Natural killer cell treated with Interleukin-12 subunit alpha and Interleukin-12 subunit beta and Interleukin-15 and Interleukin-18, amount 100 ng/mL, for 72 hours (primary cell): ENCODE data around the gene CDS1. TPM values are rescaled to one million over a fixed set of nuclear protein-coding genes. Genes with fewer than 3 reads are reported as not detected.
"Not testable (repeated sequence)": the region's sequence is repeated elsewhere in the genome, so short reads cannot be mapped to it uniquely, and the experiment has no call there.

ENCODE experiments used
- ATAC-seq, 2 donors: fragments of 150-1000 bp; cut with Tn5 transposase in 1 of 2; sonication (Bioruptor Pico), chemical (Tn5 transposase) in 1 of 2; 2 replicates each; pipeline ENCODE4 v1.10.0; 2021
- DNase-seq: peaks from one replicate; pipeline ENCODE4 v3.0.0; 2022; ENCODE audit warnings: low spot score
- H3K27ac Mint-ChIP-seq, 2 donors: 1 replicate in 1 of 2; 2 replicates in 1 of 2; pipeline ENCODE4 v1.8.0; 2022; ENCODE audit warnings: mixed read lengths in 2 of 2, mild to moderate bottlenecking in 1 of 2, moderate library complexity in 1 of 2
- H3K27me3 Mint-ChIP-seq, 2 donors: 1 replicate in 1 of 2; 2 replicates in 1 of 2; pipeline ENCODE4 v1.8.0; 2022; ENCODE audit warnings: mixed read lengths in 2 of 2
- H3K36me3 Mint-ChIP-seq: one replicate; pipeline ENCODE4 v1.8.0; 2022; ENCODE audit warnings: mixed read lengths
- H3K4me1 Mint-ChIP-seq, 2 donors: 1 replicate in 1 of 2; 2 replicates in 1 of 2; pipeline ENCODE4 v1.8.0; 2022; ENCODE audit warnings: low read depth in 2 of 2, mixed read lengths in 2 of 2, mild to moderate bottlenecking in 1 of 2
- H3K4me3 Mint-ChIP-seq: one replicate; pipeline ENCODE4 v1.8.0; 2022; ENCODE audit warnings: mixed read lengths
- H3K9me3 Mint-ChIP-seq: 2 replicates; pipeline ENCODE4 v1.8.0; 2022; ENCODE audit warnings: mixed read lengths
- total RNA-seq, 2 donors: library from RNA; stranded (reverse); gene quantifications; one replicate each; pipeline ENCODE4 v1.2.3, GENCODE V29; 2022

Gene CDS1
- total RNA-seq, 2 donors from 2014 or later, result not detected

DNA sequence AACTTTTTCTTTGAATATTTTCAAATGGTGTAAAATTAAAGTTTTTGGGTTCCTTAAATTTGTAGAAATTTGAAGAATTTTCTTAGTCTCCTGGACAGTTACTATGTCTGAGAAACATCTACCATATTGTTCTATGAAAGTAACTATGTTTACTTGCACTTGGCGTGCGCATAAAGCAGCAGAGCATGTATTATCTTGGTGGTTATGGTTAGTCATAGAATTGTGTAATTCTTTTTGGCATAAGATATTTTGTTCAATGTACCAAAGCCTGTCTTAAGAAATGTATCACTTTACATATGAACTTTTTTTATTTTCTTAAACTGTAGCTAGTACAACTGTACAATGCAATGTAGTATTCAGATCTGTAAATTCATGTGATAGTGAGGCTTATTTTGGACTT is 49.2 kb downstream of the CDS1 start:
- H3K27me3 Mint-ChIP-seq, result no peaks in the 10 kb centered on the region
- H3K4me1 Mint-ChIP-seq, result no peaks in the 10 kb centered on the region
- H3K36me3 Mint-ChIP-seq, result no peaks in the 10 kb centered on the region
- DNase-seq (no peak), ATAC-seq (no peak)
- no peak overlapping the region for H3K4me3 Mint-ChIP-seq
- H3K27ac Mint-ChIP-seq, result no peak overlapping the region
- H3K9me3 Mint-ChIP-seq, result peaks cover 4% of the 10 kb centered on the region

DNA sequence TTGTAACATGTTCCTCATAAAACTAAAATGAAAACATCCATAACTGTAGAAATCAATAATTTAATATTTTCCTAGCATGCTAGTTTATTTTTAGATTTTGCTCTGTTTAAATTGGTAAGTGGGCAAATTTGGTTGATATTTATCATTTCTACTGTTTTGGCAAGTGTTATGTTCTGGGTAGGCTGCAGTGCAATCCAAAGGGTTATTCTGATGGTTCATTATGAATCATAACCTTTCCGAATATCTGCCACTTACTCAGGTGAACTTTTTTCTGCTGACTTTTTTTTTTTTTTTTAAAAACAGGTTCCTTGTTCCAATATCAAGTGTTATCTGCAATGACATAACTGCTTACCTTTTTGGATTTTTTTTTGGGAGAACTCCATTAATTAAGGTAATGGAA is 52.0 kb downstream of the CDS1 start:
- DNase-seq (no peak), ATAC-seq (no peak)
- peaks cover 10% of the 10 kb centered on the region for H3K9me3 Mint-ChIP-seq
- no peaks in the 10 kb centered on the region for H3K27me3 Mint-ChIP-seq
- H3K4me1 Mint-ChIP-seq, result no peaks in the 10 kb centered on the region
- H3K36me3 Mint-ChIP-seq, result no peaks in the 10 kb centered on the region
- H3K27ac Mint-ChIP-seq, result no peak overlapping the region
- H3K4me3 Mint-ChIP-seq, result no peak overlapping the region

DNA sequence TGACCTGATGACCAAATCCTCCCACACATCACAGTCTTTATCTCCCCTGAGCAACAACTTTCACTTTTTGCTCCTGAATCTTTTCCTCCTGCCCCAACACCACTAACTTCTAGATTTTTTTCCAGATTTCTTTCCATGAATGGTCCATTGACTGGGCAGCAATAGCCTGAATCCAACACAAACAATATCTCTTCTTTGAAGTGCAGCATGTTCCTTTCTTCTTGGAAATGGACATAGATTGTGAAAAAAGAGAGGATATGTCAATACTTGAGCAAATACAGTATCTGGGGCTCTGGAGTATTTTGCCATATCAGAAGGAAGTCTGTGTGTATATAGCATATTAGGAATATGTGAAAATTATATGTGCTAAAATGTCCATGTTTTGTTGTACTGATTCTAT is 55.2 kb downstream of the CDS1 start:
- DNase-seq, result no peak
- Mint-ChIP-seq H3K27ac (no peak overlapping the region), H3K27me3 (no peaks in the 10 kb centered on the region), H3K4me1 (no peaks in the 10 kb centered on the region), H3K9me3 (peaks cover 10% of the 10 kb centered on the region), H3K4me3 (no peak overlapping the region), H3K36me3 (no peaks in the 10 kb centered on the region)
- ATAC-seq, result no peak

DNA sequence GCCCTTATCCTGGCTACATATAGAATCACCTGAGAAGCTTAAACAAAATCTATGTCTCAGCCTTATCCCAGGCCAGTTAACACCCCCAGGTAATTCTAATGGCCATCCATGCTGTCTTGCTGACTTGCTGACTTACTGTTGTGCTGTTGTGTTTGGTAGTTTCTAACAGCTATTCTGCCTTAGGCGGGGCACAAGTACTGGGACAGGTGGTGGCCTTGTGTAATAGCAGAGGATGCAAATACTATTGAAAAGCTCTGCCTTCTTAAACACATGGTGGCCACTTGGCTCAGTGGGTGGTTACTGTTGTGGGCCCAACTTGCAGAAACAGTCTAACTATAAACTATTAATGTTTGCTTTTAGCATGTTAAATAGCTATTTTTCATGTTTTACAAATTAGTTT is 56.2 kb downstream of the CDS1 start:
- Mint-ChIP-seq H3K36me3 (no peaks in the 10 kb centered on the region), H3K27ac (no peak overlapping the region), H3K4me3 (no peak overlapping the region), H3K4me1 (no peaks in the 10 kb centered on the region), H3K9me3 (peaks cover 10% of the 10 kb centered on the region), H3K27me3 (no peaks in the 10 kb centered on the region)
- DNase-seq (no peak), ATAC-seq (no peak)

DNA sequence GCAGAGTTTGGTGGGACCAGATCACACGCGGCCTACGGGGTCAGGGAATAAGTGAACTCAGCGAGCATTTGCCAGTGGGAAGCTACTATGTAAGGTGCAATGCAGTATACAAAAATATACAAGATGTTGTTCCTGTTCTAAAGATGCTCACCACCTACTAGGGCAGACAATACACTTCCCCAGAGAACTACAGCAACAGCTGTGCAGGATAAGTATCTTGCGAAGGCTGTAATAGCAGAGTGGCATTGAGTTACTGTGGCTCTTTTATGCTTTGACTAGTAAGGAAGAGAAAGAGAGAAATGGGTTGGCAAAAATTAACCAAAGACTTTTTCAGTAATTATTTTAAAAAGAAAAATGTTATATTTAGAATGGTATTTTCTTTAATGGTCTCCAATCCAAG is 61.2 kb downstream of the CDS1 start:
- Mint-ChIP-seq H3K27me3 (no peaks in the 10 kb centered on the region), H3K4me3 (no peak overlapping the region), H3K4me1 (no peaks in the 10 kb centered on the region), H3K36me3 (no peaks in the 10 kb centered on the region), H3K27ac (no peak overlapping the region), H3K9me3 (peaks cover 4% of the 10 kb centered on the region)
- ATAC-seq, result no peak
- no peak for DNase-seq

DNA sequence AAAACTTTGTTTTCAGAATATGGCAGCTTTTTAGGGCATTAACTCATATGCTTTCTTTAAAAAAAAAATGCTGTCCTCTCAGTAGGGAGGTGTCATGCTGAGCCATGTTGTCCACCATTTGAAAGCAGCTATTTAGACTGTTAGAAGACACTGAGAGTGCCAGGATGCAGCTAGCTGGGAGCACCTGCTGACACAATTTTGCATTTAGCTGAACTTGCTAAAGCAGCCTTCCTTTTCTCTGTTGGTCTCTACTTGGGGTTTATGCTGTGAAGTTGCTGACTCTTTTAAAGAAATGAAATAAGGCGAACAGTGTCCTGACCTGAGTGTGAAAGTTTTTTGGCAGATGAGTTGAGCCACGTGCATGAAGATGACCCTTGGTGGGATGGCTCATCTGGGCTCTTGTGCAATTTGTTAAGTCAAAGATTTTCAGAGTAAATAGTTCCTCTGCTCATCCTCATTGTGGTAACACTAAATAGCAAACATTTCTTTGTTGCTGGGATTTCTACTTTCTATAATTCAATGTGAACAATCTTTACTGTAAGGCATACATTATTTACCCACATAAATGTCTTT is 64.5 kb downstream of the CDS1 start:
- ATAC-seq, result no peak
- no peaks in the 10 kb centered on the region for H3K27me3 Mint-ChIP-seq
- no peaks in the 10 kb centered on the region for H3K4me1 Mint-ChIP-seq
- no peaks in the 10 kb centered on the region for H3K36me3 Mint-ChIP-seq
- DNase-seq, result no peak
- H3K9me3 Mint-ChIP-seq, result peaks cover 4% of the 10 kb centered on the region
- H3K27ac Mint-ChIP-seq, result no peak overlapping the region
- H3K4me3 Mint-ChIP-seq, result no peak overlapping the region

DNA sequence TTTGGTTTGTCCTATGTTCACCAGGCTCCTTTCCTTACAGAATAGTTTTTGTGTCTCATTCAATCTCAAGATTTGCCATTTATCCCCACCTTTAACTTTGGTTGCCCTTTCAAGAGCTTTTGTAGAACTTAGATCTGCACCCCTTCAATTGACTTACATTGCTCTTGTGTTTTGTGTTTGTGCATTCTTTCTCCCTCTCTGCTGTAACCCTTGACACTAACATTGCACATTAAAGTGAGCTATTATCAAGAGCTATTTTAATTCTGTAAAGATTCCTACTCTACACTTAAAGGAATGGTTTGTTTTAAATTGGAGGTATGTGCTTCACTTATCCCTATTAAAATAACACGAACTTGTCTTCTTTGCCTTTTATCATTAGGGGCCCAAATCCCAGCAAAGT is 65.3 kb downstream of the CDS1 start:
- Mint-ChIP-seq H3K27me3 (no peaks in the 10 kb centered on the region), H3K4me1 (no peaks in the 10 kb centered on the region)

DNA sequence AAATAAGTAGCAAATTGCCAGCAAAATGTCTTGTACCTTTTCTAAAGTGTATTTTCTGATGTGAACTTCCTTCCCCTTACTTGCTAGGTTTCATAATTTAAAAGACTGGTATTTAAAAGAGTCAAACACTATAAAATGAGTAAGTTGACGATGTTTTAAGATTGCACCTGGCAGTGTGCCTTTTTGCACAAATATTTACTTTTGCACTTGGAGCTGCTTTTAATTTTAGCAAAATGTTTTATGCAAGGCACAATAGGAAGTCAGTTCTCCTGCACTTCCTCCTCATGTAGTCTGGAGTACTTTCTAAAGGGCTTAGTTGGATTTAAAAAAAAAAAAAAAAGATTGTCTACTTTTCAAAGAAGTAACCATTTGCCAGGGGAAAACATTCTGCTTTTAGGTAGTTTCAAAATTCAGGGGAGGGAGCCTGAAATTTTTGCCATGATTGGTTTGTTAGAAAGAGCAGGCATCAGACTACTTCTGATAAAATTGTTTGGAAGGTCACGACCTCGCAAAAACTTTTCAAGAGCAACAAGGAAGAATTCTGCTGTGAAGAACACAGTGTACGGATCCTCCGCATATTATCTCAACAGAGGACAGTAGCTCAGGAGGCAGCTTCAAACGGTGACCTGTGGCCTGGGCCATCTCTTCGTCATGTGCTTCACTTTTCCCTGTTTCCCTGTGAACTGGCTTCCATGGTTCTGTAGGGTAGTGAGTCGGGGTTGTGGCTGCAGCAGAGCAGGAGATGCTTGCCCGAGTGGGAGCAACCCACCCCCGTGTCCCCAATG is 66.1 kb downstream of the CDS1 start:
- no peak overlapping the region for H3K27ac Mint-ChIP-seq
- no peak for ATAC-seq
- no peak for DNase-seq

More for the DNA sequence above, 65.3 kb downstream of the CDS1 start:
- Mint-ChIP-seq H3K4me3 (no peak overlapping the region), H3K9me3 (peaks cover 4% of the 10 kb centered on the region), H3K27ac (no peak overlapping the region), H3K36me3 (no peaks in the 10 kb centered on the region)
- no peak for ATAC-seq
- DNase-seq, result no peak

DNA sequence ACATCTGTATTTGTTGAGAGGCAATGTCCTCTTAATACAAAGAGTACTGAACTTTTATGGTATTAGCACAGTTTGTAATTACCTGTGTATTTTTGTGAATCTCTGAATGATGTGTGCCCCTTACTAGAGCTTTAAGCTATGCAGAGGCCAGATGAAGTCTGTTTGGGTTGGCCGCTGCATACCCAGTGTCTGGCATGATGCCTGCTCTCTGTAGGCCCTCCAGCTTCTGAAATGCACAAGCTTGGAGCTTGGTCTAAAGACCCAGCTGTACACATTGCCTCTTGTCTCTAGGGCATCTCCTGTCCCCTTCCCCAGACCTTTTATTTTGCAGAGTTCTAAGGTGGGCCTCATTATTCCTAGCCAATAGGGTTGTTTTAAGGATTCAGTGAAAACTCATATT is 68.6 kb downstream of the CDS1 start:
- peaks cover 6% of the 10 kb centered on the region for H3K9me3 Mint-ChIP-seq
- H3K27ac Mint-ChIP-seq, result no peak overlapping the region
- DNase-seq, result no peak
- no peak for ATAC-seq
- H3K27me3 Mint-ChIP-seq, result no peaks in the 10 kb centered on the region
- no peak overlapping the region for H3K4me3 Mint-ChIP-seq
- peaks cover 2% of the 10 kb centered on the region for H3K36me3 Mint-ChIP-seq
- H3K4me1 Mint-ChIP-seq, result no peaks in the 10 kb centered on the region

More for the DNA sequence above, 66.1 kb downstream of the CDS1 start:
- no peaks in the 10 kb centered on the region for H3K36me3 Mint-ChIP-seq
- H3K4me3 Mint-ChIP-seq, result no peak overlapping the region
- H3K27me3 Mint-ChIP-seq, result no peaks in the 10 kb centered on the region
- H3K9me3 Mint-ChIP-seq, result peaks cover 4% of the 10 kb centered on the region
- no peaks in the 10 kb centered on the region for H3K4me1 Mint-ChIP-seq

DNA sequence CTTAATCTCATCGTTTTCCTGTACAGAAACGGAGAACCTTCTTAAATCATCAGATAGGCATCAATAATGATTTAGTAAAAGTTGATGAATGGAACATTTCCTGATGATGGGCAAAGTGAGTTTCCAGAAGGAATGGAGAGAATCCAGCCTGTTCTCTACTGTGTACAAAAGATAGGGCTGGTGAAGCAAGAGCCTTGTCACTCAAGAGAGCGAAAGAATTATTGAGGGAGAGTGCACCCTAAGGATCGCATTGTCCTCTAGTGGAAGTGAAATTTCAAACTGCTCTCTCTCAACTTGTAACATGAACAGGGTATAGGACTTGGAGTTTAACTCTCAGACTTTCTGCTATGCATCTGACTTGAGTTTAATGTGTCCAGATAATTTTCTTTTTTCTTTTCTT is 69.6 kb downstream of the CDS1 start:
- Mint-ChIP-seq H3K36me3 (peaks cover 5% of the 10 kb centered on the region), H3K4me3 (no peak overlapping the region), H3K27ac (no peak overlapping the region), H3K9me3 (peaks cover 12% of the 10 kb centered on the region), H3K4me1 (no peaks in the 10 kb centered on the region), H3K27me3 (no peaks in the 10 kb centered on the region)
- DNase-seq (no peak), ATAC-seq (no peak)

DNA sequence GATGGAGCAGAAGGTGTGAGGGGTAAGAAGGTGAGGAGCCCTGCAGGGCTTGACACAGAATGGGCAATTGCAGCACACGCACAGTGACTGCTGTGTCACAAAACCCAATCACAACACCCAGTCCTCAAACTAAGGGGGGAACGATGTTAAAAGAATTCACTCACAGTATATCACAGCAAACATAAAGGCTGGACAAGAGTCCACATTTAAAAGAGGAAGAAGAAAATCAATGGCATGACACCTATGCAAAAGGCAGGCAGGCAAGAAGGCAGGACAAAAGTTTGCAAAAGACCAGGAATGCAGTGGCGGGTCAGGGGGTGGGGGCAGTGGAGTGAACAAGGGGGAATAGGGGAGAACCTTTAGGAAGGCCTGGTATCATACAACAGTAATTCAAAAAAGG is 77.7 kb downstream of the CDS1 start:
- no peak for DNase-seq
- no peak for ATAC-seq
- Mint-ChIP-seq H3K4me1 (no peaks in the 10 kb centered on the region), H3K36me3 (peaks cover 5% of the 10 kb centered on the region), H3K9me3 (peaks cover 16% of the 10 kb centered on the region), H3K27me3 (no peaks in the 10 kb centered on the region), H3K27ac (no peak overlapping the region), H3K4me3 (no peak overlapping the region)

DNA sequence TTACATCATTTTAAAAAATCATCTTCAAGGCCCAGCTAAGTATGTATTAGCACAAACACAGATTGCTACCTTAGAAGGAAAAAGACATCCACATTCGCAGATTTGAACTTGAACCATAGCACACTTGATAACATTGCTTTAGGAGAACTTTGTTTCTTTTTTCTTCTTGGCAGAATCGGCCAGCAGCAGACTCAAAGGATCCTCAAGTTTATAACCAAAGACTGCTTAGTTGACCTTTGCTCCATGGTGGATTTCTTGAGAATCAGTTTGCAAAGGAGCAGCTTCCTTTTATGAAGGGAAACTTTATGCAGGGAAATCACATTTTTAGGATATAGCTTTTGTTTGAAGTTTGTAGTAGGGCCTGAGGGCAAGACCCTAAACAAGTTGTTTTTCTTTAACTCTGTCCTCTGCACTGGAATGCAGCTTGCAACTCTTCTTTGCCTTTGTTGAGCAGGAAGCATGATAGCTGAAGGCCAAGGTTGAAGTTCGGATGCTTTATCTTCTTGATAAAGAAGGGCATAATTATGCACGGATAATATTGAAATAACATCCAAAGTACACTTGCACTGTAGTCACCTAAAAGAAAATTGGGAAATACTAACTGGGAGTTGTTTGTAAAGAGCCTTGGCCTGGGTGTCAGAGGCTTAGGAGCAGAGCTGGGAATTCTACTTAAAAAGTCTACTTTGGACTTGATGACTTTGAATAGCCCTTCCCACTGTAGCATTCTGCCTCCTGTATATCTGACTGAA is 78.4 kb downstream of the CDS1 start:
- Mint-ChIP-seq H3K4me1 (no peaks in the 10 kb centered on the region), H3K27ac (no peak overlapping the region), H3K27me3 (no peaks in the 10 kb centered on the region), H3K36me3 (peaks cover 4% of the 10 kb centered on the region), H3K4me3 (no peak overlapping the region), H3K9me3 (peaks cover 15% of the 10 kb centered on the region)
- DNase-seq (no peak), ATAC-seq (no peak)

DNA sequence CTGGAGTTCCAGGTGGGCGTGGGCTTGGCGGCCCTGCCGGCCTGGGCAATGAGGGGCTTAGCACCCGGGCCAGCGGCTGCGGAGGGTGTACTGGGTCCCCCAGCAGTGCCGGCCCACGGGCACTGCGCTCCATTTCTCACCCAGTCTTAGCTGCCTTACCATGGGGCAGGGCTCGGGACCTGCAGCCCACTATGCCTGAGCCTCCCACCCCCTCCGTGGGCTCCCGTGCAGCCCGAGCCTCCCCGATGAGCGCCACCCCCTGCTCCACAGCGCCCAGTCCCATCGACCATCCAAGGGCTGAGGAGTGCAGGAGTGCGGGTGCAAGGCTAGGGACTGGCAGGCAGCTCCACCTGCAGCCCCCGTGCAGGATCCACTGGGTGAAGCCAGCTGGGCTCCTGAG is 81.8 kb downstream of the CDS1 start:
- not testable (repeated sequence) for ATAC-seq, H3K4me3 Mint-ChIP-seq, H3K27me3 Mint-ChIP-seq, H3K4me1 Mint-ChIP-seq, H3K36me3 Mint-ChIP-seq, DNase-seq, H3K27ac Mint-ChIP-seq
- peaks cover 10% of the 10 kb centered on the region for H3K9me3 Mint-ChIP-seq

DNA sequence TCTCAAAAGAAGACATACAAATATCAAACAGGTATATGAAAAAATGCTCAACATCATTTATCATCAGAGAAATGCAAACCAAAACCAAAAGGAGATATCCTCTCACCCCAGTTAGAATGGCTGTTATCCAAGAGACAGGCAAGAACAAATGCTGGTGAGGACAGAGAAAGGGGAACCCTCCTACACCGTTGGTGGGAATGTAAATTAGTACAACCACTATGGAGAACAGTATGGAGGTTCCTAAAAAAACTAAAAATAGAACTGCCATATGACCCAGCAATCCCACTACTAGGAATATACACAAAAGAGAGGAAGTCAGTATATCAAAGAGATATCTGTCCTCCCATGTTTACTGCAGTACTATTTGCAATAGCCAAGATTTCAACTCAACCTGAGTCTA is 83.5 kb downstream of the CDS1 start:
- ATAC-seq, result no peak
- Mint-ChIP-seq H3K27me3 (no peaks in the 10 kb centered on the region), H3K4me3 (no peak overlapping the region), H3K9me3 (peaks cover 3% of the 10 kb centered on the region), H3K4me1 (no peaks in the 10 kb centered on the region), H3K27ac (no peak overlapping the region), H3K36me3 (no peaks in the 10 kb centered on the region)
- no peak for DNase-seq
